ENCODE measurements around the gene CCBE1. TPM values are rescaled to one million over a fixed set of nuclear protein-coding genes. Genes with fewer than 3 reads are reported as not detected.

CCBE1 gene
- total and polyA plus RNA-seq, 2 of the 4 experiments (the other 2 are of a cell fraction): 64.8 to 148 TPM

DNA sequence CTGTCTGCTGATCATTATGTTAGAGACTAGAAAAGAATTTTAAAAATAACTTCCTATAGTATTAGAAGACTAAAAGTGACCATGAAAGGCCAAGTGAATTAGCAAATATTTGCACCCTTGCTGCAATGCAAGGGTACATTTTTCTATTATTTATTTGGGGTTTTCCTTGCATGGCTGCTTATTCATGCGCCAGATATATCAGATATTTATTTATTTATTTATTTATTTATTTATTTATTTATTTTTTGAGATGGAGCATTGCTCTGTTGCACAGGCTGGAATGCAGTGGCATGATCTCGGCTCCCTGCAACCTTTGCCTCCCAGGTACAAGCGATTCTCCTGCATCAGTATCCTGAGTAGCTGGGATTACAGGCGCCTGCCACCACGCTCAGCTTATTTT, 211.8 kb downstream of the CCBE1 start:
- H3K27ac ChIP-seq (ENCODE audit: insufficient read depth, low read length): no peak overlapping the region
- in situ Hi-C loops (cut with MboI; ENCODE audit: low sequenced_read_pairs) (no loop called here), dilution Hi-C loops (cut with HindIII; ENCODE audit: low sequenced_read_pairs, unreplicated experiment) (no loop called here), intact Hi-C loops (cut with micrococcal nuclease) (loop anchor here (2.0 to 10.0 kb wide), 2 partner anchors 17 to 119 kb away; no protein-coding TSS in a partner anchor)
- peaks cover 14% of the 10 kb centered on the region; the same call in 1 of the 2 replicates for H4K20me1 ChIP-seq (ENCODE audit: insufficient read depth, low read length)
- BruUV-seq (replicated peaks): no TSS peak
- no peaks in the 10 kb centered on the region for H3K36me3 ChIP-seq (ENCODE audit: control insufficient read depth, insufficient read depth, low read length)
- H3K9me1 ChIP-seq (ENCODE audit: insufficient read depth, low read length): peaks cover 9% of the 10 kb centered on the region
- peaks cover 8 to 33% of the 10 kb centered on the region in 2 experiments; a peak in 3 of 4 replicates for H3K79me1 ChIP-seq (ENCODE audit: low read depth in 1 of 2, low read length in 2 of 2)
- ChIA-PET POLR2A (ENCODE audit: unreplicated experiment) (no interaction called here), CTCF (no interaction called here)
- H4K5ac ChIP-seq (ENCODE audit: low read depth, low read length): no peak overlapping the region
- no peaks in the 10 kb centered on the region for H3K27me3 ChIP-seq (ENCODE audit: control insufficient read depth, insufficient read depth, low read length)
- H3K4me2 ChIP-seq (ENCODE audit: low read depth, low read length): no peak overlapping the region
- no peak overlapping the region for H4K8ac ChIP-seq (ENCODE audit: low read depth in 2 of 2, low read length in 2 of 2)
- no peak overlapping the region for H3K14ac ChIP-seq (replicated peaks; ENCODE audit: low read depth, low read length)
- H2AFZ ChIP-seq (replicated peaks; ENCODE audit: low read length, poor library complexity): no peak overlapping the region
- TF ChIP-seq RCOR1 (IDR thresholded peaks at IDR 0.05; ENCODE audit: insufficient replicate concordance, low read length): no peak
- no peak for TF ChIP-seq SMC3 (IDR thresholded peaks at IDR 0.05; ENCODE audit: low read depth, low read length)
- TF ChIP-seq RFX5 (IDR thresholded peaks at IDR 0.05; ENCODE audit: low read depth, low read length): no peak
- TF ChIP-seq RAD21 (IDR thresholded peaks at IDR 0.05; ENCODE audit: low read length): no peak
- TF ChIP-seq CTCF (conservative IDR thresholded peaks at IDR 0.05; ENCODE audit: low read depth, low read length): no peak
- TF ChIP-seq NFE2L2 (IDR thresholded peaks at IDR 0.05; ENCODE audit: low read depth, low read length): no peak
- no peak for TF ChIP-seq ELK1 (IDR thresholded peaks at IDR 0.05; ENCODE audit: borderline replicate concordance, low read depth, low read length)
- no peak for TF ChIP-seq MXI1 (IDR thresholded peaks at IDR 0.05; ENCODE audit: borderline replicate concordance, low read depth, low read length)
- no peak for TF ChIP-seq FOS (IDR thresholded peaks at IDR 0.05; ENCODE audit: low read depth, low read length)
- TF ChIP-seq CEBPB (IDR thresholded peaks at IDR 0.05; ENCODE audit: low read depth, low read length): no peak
- ATAC-seq (ENCODE audit: low read depth): no peak
- no peak overlapping the region for H2BK5ac ChIP-seq (ENCODE audit: low read depth, low read length, poor library complexity, severe bottlenecking)
- no peak overlapping the region for H2AK9ac ChIP-seq (replicated peaks; ENCODE audit: low read depth, low read length, poor library complexity)
- H3K56ac ChIP-seq (ENCODE audit: extremely low read depth, insufficient read depth, low read length): no peak overlapping the region
- H3K4ac ChIP-seq (ENCODE audit: low read depth, low read length): no peak overlapping the region
- H3K18ac ChIP-seq (ENCODE audit: low read depth, low read length): no peak overlapping the region; the same call in 1 of the 2 replicates
- H2AK5ac ChIP-seq (ENCODE audit: low read depth, low read length): no peak overlapping the region
- H3K23ac ChIP-seq (ENCODE audit: low read depth, low read length): no peak overlapping the region
- no peak overlapping the region for H3K4me3 ChIP-seq (ENCODE audit: insufficient read depth, low read depth, low read length)
- no CpG with 5 or more reads among the region's 5 CpGs for WGBS, 2 experiments (ENCODE audit: extremely low coverage in 2 of 2, insufficient read length in 1 of 2)
- no peak overlapping the region for H2BK120ac ChIP-seq (ENCODE audit: low read depth, low read length)
- H3K4me1 ChIP-seq (ENCODE audit: control insufficient read depth, insufficient read depth, low read length): peaks cover 8% of the 10 kb centered on the region
- no peak overlapping the region for H3K9ac ChIP-seq (ENCODE audit: low read depth, low read length)
- no peak for DNase-seq
- H2BK20ac ChIP-seq (ENCODE audit: low read depth, low read length): no peak overlapping the region
- no peak overlapping the region for H2BK15ac ChIP-seq (ENCODE audit: low read depth, low read length)
- H4K91ac ChIP-seq (ENCODE audit: insufficient read depth, low read depth, low read length): no peak overlapping the region
- no peaks in the 10 kb centered on the region for H3K9me3 ChIP-seq (ENCODE audit: control insufficient read depth, insufficient read depth, low read length)

Measured in IMR-90 (cell line).